Measurements from ENCODE around the gene FNTB.
"Not testable (repeated sequence)": the region's sequence is repeated elsewhere in the genome, so short reads cannot be mapped to it uniquely, and the experiment has no call there.

Gene FNTB

DNA sequence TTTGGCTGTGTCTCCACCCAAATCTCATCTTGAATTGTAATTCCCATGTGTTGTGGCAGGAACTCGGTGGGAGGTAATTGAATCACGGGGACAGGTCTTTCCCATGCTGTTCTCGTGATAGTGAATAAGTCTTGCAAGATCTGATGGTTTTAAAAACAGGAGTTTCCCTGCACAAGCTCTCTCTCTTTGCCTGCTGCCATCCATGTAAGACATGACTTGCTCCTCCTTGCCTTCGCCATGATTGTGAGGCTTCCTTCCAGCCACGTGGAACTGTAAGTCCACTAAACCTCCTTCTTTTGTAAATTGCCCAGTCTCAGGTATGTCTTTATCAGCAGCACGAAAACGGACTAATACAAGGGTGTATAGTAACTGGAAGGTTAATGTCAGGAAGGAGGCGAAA, 101.1 kb downstream of the FNTB start:
- not testable (repeated sequence) for DNase-seq (ENCODE audit: low read depth)

DNA sequence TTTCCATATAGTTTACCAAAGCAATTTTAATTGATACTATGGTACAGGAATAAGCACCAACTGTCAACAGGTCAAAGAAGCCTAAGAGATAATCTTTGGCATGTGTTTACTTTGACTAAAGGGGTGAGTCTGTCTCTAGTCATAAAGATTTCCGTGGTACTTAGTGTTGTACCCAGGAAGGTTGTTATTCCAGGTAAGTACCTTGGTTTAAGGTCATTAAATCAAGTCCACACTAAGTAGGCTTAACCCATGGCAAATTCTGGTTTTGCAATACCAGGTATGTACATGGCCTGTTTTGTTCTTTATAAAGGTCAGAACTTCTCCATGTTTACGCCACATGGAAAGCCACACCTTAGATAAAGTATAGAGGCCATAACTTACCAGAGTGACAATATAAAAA, 105.7 kb downstream of the FNTB start:
- no peak for DNase-seq (ENCODE audit: low read depth)

GRCh38 chr14:65095633-65096205, 109.0 kb downstream of the FNTB start:
- no peak for DNase-seq (ENCODE audit: low read depth)

- DNase-seq (ENCODE audit: low read depth): no peak
Measured at GRCh38 chr14:65096323-65097089, 109.8 kb downstream of the FNTB start.

GRCh38 chr14:65098586-65098985, 111.9 kb downstream of the FNTB start:
- no peak for DNase-seq (ENCODE audit: low read depth)

DNA sequence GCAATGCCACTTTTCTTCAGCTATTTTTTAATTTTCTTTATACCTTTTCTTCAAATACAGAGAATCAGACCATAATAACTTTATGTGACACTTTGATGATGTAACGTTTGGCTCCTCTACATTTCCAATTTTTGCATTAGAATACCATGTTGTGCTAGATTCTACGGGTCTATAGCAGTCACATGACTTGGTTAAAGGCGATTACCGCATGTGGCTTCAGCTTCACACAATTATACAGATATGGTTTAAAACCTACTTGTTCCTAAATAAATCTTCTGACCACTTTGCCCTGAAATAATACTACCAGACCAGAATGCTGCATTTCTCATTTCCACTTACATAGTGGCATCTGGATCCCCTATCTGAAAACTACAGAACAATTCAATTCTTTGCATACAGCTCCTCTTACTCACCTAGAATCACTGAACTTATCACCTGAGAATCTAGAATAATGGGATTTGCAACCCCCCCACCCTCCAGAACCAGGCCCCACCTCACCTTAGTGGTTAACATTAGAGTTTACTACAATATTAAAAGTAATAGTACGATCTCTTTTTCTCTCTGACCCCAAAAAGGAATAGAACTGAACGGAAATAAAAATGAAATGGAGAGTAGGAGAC, 114.3 kb downstream of the FNTB start:
- no peak for DNase-seq (ENCODE audit: low read depth)

- peak; percentile 32 for DNase-seq (ENCODE audit: low read depth)
Measured at GRCh38 chr14:65101631-65102440, 115.1 kb downstream of the FNTB start.

DNA sequence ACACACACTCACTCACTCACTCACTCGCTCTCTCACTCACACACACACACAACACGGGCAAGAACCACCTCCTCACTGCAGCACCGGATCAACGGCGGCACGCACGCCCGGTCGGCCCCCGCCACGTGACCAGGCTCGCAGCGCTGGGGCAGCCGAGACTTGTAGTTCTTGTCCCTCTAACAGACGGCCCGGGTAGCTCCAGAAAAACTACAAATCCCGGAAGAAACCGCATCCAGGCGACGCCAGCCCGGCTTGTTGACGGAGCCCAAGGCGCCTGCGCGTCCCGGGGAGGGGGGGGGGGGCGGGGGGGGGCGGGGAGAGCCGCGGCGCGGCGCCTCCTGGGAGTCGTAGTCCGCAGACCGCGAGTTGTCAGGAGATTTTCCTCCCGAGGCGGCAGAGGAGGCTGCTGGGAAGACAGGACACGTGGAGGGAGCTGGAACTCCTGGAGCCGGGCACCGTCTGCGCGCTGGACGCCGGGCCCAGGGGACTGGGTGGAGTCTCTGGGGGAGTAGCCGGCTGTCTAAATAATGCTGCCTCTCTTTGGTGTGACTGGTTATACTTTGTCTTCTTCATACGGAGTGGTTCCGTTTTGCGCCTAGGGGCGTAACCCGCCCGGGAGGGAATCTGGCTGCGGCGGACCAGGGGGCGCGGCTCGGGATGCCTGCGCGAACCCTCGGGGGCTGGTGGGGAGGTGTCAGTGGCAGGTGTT, 115.9 kb downstream of the FNTB start, which contains the start of gene MAX:
MAX (minus strand) TSS at position 77 of the 709 bp plus-strand sequence. CDS start 178 bp downstream, outside the sequence.
- peak; percentile 98 for DNase-seq (ENCODE audit: low read depth)

- DNase-seq (ENCODE audit: low read depth): no peak
Measured at GRCh38 chr14:65103150-65103760, 116.6 kb downstream of the FNTB start.

GRCh38 chr14:65104791-65105190, 118.1 kb downstream of the FNTB start:
- DNase-seq (ENCODE audit: low read depth): no peak

- no peak for DNase-seq (ENCODE audit: low read depth)
Measured at GRCh38 chr14:65106316-65106715, 119.6 kb downstream of the FNTB start.

DNA sequence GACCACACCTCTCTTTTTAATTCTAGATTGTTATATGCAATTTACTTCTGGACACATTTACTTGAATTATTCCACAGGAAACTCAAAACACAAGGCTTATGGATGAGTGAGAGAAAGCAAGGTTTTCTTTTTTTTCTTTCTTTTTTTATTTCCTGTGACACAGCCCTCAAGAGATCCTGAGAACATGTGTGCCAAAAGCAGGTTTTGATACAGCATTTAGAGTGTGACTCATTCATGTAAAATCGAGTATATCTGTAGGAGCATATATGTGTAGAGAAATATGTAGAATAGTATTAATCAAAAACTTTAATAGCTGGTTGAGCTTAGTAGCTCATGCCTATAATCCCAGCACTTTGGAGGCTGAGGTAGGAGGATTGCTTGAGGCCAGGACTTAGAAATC, 120.0 kb downstream of the FNTB start:
- no peak for DNase-seq (ENCODE audit: low read depth)

GRCh38 chr14:65107200-65107599, 120.5 kb downstream of the FNTB start:
- no peak for DNase-seq (ENCODE audit: low read depth)

DNA sequence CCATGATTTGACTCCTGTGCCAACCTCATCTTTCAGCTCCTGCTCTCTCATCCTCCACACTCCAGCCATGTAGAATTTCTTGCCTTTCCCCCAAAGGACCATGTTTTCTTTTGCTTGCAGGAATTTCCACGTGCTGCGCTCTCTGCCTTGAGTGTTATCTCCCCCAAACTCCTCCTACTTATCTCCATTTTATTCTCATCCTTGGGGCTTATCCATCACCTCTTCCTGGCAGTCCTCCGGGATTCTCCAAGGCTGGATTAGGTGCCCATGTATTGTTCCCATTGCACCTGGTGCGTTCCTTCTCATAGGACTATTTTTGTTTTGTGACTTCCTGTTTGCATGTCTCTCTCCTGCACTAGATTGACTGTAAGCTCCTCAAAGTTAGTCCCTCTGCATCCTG, 122.7 kb downstream of the FNTB start:
- no peak for DNase-seq (ENCODE audit: low read depth)

DNA sequence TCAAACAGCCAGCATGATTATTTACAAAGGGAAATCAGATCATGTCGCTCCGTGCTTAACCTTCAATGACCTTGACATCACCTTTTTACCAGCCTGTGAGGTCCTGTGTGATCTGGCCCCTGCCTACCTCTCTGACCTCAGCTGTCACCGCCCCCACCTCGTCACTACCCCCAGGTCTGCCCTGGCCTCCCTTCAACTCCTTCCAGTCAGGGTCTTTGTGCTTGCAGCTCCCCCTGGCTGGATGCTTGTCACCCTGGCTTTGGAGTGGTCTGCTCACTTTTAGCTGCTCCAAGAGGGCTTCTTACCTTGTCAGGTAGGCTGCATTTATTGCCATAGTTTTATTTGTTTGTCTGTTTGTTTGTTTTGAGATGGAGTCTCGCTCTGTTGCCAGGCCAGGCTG, 123.8 kb downstream of the FNTB start:
- DNase-seq (ENCODE audit: low read depth): no peak
